Brain microvascular endothelial cell (primary cell): ENCODE measurements around the gene BCAN.
A peak's percentile ranks its signal among the peaks of the same experiment; 100 is the strongest.

ENCODE experiments used
- DNase-seq: peaks from one replicate; pipeline ENCODE4 v3.0.0-alpha.2; 2020
- H3K27ac ChIP-seq: fragments of 250-450 bp; sonication (Bioruptor Pico); 2 replicates; pipeline ENCODE4 v1.5.1; 2020; ENCODE audit warnings: mild to moderate bottlenecking, moderate library complexity
- H3K27me3 ChIP-seq: fragments of 250-450 bp; sonication (Bioruptor Pico); replicated peaks from 2 replicates; pipeline ENCODE4 v1.5.1; 2020; ENCODE audit warnings: mild to moderate bottlenecking
- H3K36me3 ChIP-seq: fragments of 250-450 bp; sonication (Bioruptor Pico); replicated peaks from 2 replicates; pipeline ENCODE4 v1.5.1; 2020; ENCODE audit warnings: mild to moderate bottlenecking
- H3K4me3 ChIP-seq: 2 replicates; pipeline ENCODE4 v1.5.1; 2011; ENCODE audit warnings: low read depth, mild to moderate bottlenecking, control low read depth, low read length, moderate library complexity
- in situ Hi-C: cut with HindIII; loops from 2 replicates; pipeline ENCODE4 v1.10.0; 2017; ENCODE audit warnings: low sequenced_read_pairs, low pct_ligation_motif_present
- TF ChIP-seq, protein P1 (sequence below): IDR thresholded peaks from 2 replicates; pipeline ENCODE4 v1.5.1; 2011; ENCODE audit warnings: low read depth, mild to moderate bottlenecking, moderate library complexity, low read length, control low read depth, inconsistent platforms; ENCODE audit errors: missing control alignments

The BCAN gene

DNA sequence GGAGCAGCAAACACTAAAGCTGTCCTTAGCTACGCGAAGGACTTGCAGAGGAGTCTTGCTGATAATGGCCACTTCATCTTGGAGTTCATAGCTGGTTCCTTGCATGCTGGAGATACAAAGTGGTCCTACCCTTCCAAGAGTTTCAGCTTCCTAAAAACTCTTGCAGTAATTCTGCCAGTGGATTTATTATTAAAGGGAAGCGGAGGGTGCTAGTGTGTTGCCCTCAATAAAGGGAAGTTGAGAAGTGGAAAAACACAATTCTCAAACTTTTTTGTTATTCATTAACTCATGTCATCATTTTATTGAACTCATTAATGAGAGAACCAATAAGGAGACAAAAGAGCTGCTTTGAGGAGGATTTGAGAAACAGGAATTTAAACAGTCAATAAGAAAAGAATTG, 29.3 kb upstream of the BCAN start:
- H3K4me3 ChIP-seq = no peak overlapping the region
- TF ChIP-seq, protein P1, sequence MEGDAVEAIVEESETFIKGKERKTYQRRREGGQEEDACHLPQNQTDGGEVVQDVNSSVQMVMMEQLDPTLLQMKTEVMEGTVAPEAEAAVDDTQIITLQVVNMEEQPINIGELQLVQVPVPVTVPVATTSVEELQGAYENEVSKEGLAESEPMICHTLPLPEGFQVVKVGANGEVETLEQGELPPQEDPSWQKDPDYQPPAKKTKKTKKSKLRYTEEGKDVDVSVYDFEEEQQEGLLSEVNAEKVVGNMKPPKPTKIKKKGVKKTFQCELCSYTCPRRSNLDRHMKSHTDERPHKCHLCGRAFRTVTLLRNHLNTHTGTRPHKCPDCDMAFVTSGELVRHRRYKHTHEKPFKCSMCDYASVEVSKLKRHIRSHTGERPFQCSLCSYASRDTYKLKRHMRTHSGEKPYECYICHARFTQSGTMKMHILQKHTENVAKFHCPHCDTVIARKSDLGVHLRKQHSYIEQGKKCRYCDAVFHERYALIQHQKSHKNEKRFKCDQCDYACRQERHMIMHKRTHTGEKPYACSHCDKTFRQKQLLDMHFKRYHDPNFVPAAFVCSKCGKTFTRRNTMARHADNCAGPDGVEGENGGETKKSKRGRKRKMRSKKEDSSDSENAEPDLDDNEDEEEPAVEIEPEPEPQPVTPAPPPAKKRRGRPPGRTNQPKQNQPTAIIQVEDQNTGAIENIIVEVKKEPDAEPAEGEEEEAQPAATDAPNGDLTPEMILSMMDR = no peak
- in situ Hi-C loops = no loop called here
- no peaks in the 10 kb centered on the region for H3K27me3 ChIP-seq
- no peak overlapping the region for H3K27ac ChIP-seq
- DNase-seq = no peak
- no peaks in the 10 kb centered on the region for H3K36me3 ChIP-seq

- no peak overlapping the region for H3K4me3 ChIP-seq
- H3K27ac ChIP-seq = no peak overlapping the region
- H3K36me3 ChIP-seq = no peaks in the 10 kb centered on the region
- peaks cover 17% of the 10 kb centered on the region for H3K27me3 ChIP-seq
- in situ Hi-C loops = no loop called here
- TF ChIP-seq, protein P1 = no peak
- no peak for DNase-seq
These were observed 26.0 kb upstream of the BCAN start for GRCh38 chr1:156615946-156616345.

DNA sequence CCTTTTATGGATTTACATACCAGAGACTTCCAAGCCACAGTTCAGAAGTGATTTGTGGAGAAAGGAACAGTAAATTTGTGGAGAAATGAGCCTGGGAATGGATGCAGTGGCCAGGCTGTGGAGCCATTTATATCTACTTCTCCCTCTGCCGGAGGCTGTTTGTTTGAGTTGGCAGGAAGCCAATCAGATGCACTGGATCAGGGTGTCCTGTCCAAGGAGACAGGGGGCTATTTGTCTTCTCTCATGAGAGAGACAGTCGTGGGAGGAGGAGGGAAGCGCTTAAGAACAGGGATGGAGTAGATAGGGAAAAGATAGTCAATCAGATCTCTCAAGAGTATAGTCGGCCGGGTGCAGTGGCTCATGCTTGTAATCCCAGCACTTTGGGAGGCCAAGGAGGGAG, 25.5 kb upstream of the BCAN start:
- H3K27ac ChIP-seq = no peak overlapping the region
- no peaks in the 10 kb centered on the region for H3K36me3 ChIP-seq
- peaks cover 17% of the 10 kb centered on the region for H3K27me3 ChIP-seq
- peak; percentile 60 for DNase-seq
- no peak overlapping the region for H3K4me3 ChIP-seq
- in situ Hi-C loops = no loop called here
- TF ChIP-seq, protein P1 = no peak

DNA sequence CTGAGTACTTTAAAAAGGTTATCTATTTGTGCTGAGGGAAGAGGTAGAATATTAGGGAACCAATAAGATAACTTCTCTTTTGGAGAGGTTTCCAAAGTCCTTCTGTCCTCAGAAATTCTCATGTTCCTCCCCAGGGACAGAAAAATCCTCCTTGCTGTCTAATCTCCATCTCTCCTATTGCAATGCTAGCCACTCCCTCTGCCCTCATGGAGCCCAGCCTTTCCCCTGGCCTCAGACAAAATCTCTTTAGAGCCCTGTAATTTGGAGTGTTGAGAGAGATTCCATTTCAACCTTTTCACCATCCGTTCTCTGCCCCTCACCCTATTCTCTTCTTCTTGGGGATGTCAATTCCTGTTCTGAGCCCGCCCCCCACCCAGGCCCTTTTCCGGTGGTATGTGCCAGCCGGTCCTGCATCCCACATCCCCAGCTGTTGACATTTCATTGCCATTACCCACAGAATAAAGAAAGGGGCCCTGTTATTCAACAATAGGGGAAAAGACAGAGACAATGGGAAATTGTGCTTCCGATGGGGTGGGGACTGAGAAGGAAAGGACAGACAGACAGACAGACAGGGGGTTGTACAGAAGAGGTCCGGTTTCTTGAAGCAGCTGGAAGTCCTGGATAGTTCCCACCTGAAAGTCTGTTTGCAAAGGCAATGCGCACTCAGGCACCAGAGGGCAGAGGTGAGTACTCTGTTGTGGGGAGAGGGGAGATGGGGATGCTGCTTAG, 22.9 kb upstream of the BCAN start, which contains the start of gene HAPLN2:
Gene HAPLN2, plus strand, starts transcription at position 563 of the 729 bp plus-strand sequence. CDS start 4,076 bp downstream, outside the sequence.
- no peak for DNase-seq
- TF ChIP-seq, protein P1 = peak; percentile 68
- Histone ChIP-seq H3K4me3 (no peak within 1 kb of the TSS), H3K27ac (no peak within 1 kb of the TSS), H3K27me3 (peaks cover 30% of the 10 kb centered on the region), H3K36me3 (no peaks in the 10 kb centered on the region)
- in situ Hi-C loops = no loop called here

- TF ChIP-seq, protein P1 = no peak
- DNase-seq = no peak
- no peak overlapping the region for H3K4me3 ChIP-seq
- H3K27me3 ChIP-seq = peaks cover 34% of the 10 kb centered on the region
- in situ Hi-C loops = no loop called here
- H3K27ac ChIP-seq = no peak overlapping the region
- no peaks in the 10 kb centered on the region for H3K36me3 ChIP-seq
These were observed 22.3 kb upstream of the BCAN start for GRCh38 chr1:156619582-156619955.
